Activated CD4-positive, alpha-beta T cell treated with anti-CD3 and anti-CD28 coated beads for 48 hours (primary cell): Measurements from ENCODE around the gene POU6F2.
A peak's percentile ranks its signal among the peaks of the same experiment; 100 is the strongest.

Source experiments
- DNase-seq: peaks from one replicate; pipeline ENCODE4 v3.0.0-alpha.2; 2020

The POU6F2 gene

DNA sequence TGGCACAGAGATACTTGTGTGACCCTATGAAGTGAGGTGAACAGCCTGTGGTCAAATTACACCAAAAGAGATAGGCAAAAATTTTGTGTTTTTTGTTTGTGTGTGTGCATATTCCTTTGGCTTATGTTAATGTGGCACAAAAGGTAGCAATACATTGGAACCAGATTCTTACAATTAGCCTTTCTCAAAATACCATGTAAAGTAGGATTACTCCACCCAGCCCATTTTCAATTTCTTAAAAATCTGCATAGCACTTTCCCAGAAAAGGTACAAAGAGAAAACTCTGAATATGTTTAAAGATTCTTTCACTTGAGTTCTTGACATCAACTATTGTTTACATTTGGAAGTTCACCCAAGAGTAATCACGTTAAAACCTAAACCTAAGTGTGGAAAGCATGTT lies 431.2 kb downstream of the POU6F2 start:
- DNase-seq, result no peak

DNA sequence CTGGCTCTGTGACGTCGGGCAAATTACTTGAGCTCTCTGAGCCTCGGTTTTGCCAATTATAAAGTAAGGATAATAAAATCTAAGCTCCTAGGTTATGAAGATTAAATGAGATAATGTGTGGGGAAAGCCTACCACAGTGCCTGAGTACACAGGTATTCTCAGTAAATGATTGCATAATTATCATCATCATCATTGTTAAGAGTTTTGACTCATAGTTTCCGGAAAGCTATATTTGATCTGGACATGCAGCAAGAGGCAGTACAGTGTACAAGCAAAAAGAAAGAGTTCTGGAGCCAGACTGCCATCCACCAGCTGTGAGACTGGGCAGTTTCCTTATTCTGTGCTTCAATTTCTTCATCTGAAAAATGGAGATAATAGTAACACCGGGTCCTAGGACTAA lies 432.9 kb downstream of the POU6F2 start:
- DNase-seq, result no peak

DNA sequence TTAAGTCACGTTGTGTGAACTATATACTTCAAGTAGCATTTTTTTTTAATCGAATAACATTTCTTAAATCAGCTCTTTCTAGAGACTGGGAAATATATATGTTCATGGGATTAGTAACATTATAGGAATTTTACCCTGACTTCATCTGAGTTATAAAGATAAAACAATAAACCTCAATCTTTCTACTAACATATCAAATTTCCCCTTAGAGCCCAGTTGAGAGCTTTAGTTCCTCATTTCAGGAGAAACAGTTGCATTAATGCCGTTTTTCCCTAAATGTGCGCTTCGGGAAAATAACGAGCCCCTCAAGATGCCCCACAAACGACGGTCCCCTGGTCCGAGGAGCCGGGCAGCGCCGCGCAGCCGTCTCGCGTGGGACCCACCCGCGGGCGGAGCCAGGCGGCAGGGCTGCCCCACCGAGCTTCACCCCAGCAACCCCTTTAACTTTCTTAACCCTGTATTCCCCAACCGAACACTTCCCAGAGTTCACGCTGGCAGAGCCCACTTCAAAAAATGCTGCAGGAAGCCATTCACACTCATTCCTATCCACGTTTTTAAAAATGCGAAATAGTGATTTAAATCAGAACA lies 436.0 kb downstream of the POU6F2 start:
- no peak for DNase-seq

DNA sequence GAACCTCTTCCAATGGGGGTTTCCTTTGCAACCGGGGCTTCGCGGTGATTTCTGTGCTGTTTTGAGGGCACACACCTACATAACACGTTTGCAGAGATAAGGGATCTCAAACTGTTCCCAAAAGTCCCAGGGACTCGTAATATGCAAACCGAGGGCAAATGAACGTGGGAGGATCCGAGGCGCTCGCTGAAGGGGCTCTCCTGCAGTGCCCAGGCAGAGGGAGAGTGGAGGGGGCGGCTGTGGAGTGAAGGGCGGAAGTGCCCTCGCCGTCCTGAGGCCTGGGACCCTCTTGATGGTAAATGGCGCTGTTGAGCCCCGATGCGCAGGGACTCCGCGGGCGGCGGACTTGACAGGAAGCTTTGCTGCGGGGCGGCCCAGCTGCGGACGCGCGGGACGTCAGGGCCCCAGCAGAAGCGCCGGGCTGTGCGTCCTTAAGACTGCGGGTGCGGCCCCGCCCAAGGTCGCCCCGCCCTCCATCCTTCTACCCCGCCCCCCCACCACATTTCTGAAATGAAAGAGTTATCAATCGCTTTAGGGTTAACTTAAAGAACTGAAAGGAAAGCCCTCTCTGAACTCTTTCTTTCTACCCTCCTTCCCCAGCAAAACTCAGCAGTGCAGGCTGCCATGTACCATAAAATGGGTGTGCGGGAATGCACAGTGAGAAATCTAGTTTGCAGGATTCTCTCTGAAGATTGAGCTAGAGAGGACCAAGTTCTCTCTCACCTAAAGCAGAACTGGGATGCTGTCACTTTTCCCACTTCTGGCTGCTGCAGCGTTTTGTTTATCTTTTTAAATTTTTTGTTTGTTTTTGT lies 436.7 kb downstream of the POU6F2 start:
- peak; percentile 63 for DNase-seq

DNA sequence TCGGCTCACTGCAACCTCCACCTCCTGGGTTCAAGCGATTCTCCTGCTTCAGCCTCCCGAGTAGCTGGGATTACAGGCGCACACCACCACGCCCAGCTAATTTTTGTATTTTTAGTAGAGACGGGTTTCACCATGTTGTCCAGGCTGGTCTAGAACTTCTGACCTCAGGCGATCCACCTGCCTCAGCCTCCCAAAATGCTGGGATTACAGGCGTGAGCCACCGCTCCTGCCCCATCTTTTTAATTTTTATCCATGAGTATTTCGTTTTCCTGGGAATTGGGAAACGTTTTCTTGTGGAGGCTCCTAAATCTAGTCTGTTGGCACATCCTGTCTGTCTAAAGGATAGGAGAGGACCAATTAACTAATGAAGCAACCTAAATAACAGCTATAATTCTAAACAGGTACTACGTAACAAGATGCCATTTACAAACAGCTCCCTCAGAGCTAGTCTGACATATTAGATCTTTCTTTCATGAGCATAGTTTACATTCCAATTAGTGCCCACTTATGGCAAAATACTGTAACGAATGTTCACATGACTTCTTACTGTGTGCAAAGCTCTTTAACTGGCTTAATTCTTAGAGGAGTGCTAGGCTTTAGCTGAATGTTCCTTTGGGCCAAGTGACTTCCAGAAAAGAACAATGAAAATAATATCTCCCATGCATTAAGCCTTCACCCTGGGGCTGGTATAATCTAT lies 437.5 kb downstream of the POU6F2 start:
- DNase-seq, result no peak

DNA sequence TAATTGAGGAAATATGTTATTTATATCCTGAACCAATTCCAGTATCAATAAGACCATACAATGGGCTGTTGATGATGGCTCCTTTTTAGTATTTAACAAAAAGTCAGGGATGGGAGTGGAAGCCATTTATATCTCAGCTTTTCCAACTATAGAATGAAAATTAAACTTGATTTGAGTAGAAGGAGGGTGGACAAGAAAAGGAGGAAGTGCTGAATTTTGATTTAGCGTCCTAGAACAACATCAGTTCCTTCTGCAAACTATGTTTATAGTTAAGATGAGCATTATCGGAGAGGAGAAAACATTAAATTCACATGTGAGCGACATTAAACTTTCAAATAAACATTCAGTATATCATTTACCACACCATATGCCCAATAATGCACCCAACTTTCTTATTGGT lies 439.2 kb downstream of the POU6F2 start:
- no peak for DNase-seq

DNA sequence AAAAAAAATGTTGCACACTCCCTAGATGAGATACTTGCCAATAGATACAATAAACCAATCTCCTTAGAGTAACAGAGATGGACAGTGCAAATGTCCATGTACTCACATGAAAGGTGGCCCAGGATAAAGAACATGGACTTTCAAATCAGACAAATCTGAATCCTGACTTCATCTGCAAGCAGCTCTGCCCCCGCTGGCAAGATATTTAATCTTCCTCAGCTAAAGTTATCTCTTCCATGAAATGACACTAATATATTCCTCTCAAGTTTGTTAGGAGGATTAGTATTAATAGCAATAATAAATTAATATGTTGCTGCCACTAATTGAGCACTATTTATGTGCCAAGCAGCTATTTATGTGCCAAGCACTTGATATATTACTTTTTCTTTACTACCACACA lies 439.9 kb downstream of the POU6F2 start:
- no peak for DNase-seq

DNA sequence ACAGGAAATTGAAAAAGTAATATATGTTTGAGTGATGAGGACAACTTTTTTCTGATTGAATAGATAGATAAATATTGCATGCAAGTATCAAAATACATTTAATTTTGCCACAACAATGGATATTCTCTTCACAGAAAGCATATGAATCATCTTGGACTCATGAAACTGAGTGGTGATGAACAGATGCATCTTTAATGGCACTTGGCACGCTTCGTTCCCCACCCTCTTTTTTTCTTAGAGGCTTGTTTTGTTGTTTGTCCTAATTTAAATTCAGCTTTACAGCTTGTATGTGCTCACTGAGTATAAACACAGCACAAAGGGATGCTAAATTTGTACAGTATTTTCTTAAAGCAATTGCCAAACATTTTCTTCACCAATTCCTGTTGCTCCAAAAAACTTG lies 443.5 kb downstream of the POU6F2 start:
- no peak for DNase-seq

DNA sequence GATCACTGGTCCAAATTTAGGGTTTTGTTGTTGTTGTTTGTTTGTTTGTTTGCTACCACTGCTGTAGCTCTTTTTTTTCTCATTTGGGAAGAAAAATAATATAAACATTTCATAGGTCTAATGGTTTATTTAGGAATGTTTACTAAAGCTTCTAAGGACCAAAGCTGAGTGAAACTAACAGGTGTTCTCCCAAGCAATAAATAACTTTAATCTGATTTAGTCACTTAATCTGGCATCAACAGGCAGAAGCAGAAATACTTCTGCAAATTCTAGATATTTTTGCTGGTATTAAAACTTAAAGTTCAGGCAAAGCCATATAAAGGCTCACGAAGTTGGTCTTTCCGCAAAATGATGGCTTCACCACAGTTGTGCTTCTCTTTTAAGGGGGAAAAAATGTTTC lies 444.0 kb downstream of the POU6F2 start:
- no peak for DNase-seq

DNA sequence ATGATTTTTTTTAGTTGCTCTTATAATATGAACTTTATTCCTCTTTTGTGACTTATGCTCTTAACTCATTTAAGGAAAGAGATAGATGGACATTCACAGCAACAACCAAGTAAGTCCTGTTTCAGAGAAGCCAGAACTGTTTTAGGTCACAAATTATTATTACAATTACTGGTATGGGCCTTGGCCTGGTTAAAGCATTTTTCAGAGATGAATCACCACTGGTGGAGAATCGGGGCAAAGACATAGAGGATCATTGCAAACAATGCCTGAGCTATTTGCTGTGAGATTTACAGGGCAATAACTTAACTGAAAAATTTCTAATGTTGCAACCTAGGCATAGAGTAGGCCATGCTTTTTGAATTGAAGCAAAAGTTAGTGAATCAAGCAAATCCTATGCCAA lies 450.5 kb downstream of the POU6F2 start:
- no peak for DNase-seq

DNA sequence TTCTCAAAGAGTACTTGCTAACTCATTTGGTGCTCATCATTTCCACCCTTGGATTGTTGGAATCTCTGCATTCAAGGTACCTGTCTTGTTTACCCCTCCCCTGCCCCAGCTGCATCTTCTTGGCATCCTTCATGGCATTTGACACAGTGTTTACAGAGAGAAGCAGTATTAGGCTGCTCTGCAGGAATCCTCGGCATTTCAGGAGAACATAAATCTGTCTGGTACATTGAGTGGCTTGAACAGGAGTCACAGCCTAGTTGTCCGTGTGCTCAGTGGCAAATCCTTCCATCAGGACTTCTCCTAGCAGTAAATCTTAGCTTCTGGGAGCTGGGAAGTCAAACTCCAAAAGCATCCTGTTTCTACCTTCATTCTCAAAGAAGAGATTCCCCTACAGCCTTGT lies 451.7 kb downstream of the POU6F2 start:
- no peak for DNase-seq

DNA sequence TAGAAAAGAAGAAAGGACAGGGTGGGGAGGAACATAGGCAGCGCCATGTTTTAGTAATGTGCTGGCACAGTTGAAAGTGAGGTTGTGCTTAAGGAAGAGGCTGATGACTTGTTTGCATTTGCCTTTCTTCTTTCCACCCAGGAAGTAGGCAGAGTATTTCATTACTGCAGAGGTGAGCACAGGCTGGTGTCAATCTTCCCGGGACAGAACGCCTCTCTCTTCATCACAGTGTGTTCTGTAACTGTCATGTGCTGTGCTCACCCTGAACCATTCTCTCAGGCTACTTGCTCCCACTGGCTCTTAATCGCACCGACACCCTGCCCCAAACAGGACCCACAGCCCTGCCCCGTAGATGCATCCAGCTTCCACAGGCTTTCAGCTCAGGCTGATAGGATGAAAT lies 452.7 kb downstream of the POU6F2 start:
- DNase-seq, result no peak

DNA sequence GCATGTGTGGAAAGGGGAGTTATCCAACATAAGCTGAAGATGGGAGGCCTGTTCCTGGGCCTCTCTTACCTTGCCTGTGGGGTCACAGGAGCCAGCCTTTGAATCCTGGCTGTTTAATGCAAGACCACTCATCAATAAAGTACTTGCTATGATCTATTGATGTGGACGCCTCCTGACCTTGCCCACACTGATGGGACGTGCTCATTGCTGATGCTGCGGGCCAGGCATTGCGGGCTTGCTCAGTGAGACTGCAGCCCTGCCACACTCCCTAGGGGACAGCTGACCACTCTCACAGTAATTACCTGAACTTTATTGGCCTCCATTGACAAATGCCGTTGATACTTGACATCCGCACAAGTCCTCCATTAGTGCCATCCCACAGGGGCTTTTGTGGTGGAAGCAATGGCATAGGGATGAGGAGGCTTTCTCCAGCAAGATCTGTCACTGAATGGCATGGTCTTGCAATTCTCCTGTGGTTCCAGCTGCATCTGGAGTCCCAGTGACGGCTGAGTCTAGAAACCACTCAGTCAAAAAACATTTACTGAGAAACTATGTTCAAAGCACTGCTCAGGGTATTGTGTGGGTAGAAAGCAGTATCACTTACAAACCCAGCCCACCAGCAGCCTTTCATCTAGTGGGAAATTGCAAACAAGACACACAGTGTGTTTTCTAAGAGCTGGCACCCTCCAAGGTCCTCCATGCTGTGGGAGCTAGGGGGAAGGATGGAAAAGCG lies 453.4 kb downstream of the POU6F2 start:
- DNase-seq, result no peak

DNA sequence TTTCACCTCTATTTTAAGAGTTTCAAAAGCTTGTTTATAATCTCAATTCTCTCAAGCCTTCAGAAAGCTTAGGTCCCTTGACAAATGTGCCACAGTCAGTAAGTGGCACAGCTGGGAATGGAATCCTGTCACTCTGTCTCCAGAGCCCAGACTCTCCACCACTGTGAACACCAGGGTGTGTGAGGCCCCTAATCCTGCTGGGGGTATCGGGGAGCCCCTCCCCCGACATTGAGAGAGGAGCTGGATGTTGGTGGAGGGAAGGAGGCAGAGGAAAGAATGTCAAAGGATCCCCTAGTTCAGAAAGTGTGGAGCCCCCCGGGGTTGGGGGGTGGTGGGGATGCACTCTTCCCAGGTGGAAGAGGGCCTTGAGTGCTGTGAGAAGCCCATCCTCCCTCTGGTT lies 454.7 kb downstream of the POU6F2 start:
- DNase-seq, result no peak

DNA sequence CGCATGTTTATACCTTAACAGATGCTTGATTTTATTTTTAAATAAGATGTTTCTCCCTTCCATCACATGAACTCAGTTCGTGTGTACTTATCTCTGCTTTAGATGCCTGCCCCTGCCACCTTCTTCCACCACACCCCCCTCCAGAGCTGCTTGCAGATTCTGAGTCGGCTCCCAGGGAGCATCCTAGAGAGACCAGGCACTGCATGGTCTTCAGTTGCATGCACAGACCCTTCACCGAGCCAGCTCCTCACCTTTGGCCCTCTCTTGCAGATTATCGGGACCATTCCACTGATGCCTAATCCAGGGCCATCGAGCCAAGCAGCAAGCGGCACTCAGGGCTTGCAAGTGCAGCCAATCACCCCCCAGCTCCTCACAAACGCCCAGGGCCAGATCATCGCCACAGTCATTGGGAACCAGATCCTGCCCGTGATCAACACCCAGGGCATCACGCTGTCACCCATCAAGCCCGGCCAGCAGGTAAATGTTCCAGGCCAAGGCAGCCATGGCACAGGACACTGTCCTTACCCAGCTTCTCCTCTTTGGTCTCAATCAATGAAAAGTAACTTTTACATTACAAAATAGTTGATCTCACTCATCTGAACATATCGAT lies 455.2 kb downstream of the POU6F2 start:
- DNase-seq, result no peak

DNA sequence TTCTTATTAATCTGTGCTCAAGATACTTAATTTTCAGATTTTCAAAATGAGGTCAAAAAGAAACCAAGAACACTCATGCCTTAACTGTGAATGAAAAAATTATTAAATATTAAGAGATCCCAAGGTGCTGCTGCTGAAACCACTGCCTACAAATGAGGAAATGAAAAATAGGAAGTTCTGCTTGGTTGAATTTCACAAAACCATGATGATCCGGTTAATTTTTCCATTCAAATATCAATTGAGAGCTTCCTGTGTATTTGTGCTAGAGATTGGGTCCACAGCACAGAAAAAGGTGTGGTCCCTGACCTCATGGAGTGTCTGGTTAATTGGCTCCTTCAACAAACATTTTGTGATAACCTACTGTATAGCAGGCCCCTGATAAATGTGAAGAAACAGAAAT lies 455.8 kb downstream of the POU6F2 start:
- DNase-seq, result no peak

DNA sequence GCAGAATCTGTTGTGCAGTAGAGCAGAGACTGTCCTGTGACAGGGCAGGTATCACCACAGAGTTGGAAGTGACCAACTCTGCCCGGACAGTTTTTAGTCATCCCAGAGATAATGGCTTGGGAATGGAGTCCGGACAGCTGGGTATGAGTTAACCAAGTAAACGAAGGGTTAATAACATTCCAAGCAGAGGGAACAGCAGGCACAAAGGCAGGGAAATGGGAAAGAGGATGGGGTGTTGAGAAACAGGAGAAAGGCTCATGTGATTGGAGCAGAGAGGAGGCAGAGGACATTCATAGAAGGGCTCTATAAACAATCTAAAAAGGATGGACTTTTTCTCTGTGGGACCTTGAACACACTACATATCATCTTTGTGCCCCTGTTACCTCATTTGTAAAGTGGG lies 456.3 kb downstream of the POU6F2 start:
- DNase-seq, result no peak

DNA sequence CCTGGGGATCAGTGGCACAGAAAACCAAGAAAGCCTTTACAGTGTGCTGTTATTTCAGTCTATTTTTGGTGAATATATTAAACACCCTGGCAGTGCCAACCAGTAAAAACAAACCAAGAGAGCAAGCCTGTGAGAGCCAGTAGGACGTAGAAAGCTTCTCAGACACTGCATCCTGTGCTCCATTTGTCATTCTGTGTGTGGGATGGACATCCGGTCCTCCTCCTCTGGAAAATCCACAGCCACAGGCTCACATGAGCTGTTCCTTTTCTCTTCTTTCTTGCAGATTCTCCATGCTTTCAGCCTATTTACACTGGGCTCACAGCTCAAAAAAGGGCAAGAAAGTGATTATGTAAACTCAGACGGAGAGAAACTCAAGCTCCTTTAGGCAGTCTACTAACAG lies 468.8 kb downstream of the POU6F2 start:
- DNase-seq, result no peak

DNA sequence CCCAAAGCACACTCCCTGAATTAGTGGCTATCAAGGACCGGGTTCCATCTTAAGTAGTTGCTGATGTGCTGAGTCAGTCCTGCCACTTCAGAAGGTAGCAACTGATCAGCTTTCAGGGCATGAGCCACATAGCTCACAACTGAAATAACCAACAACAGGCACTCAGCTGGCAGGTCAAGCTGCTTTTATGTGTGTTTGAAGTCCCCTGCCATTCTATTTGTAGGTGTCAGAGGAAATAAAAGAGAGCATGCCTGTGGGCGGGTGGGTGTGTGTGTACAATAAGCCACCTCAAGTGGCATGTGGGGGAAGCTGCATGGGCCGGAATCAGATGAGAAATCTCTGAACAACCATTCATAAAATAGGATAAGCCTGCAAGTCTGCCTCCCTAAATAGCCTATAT lies 474.2 kb downstream of the POU6F2 start:
- DNase-seq, result no peak

DNA sequence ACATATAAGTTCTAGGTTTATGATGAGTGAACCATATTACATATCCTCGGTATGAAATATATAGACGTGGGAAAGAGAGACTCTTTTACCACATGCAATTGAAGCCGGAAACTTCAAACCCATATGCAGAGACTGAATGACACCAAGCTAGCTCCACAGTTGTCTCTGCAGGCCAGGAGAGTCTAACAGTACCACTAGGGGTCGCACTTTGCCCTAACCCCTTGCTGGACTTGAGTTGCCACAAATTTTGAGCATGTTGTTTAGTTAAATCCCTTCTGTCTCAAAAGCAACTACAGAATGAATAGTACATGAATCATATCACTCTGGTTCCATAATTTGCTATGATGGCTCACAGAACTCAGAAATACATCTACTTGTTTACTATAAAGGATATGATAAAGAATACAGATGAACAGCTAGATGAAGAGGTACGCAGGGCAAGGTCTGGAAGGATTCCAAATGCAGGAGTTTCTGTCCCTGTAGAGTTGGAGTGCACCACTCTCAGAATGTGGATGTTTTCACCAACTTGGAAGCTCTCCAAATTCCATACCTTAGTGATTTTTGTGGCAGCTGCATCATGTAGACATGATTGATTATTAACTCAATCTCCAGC lies 476.1 kb downstream of the POU6F2 start:
- peak; percentile 73 for DNase-seq

DNA sequence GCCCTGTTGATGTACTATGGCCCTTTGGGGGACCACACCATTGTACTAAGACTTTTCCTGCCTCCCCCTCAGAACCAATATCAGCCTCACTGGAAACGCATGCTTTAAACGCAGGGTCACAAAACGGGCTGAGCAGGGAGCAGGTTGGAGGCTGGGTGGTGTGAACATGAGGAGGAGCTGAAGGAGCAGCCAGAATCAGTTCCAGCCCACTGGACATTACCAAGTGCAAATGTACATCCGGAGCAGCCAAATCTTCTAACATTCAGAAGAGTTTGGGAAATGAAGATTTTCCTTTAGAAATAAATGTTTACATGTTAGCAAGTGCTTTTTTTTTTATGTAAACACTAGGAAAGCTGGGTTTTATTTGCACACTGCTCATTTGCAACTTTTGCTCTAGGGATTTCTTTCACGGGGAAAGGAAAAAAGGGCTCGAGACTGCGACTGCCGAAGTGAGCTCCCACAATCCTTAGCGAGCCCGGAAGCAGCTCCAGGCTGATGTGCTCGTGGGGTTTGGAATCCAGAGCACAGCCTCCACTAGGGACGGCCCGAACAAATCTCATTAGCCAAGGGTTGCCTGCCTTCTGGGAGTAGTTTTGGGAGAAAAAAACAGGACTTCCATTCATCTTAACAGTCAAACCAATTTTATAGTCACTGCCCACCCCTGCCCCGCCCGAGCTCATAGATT lies 480.5 kb downstream of the POU6F2 start:
- no peak for DNase-seq

DNA sequence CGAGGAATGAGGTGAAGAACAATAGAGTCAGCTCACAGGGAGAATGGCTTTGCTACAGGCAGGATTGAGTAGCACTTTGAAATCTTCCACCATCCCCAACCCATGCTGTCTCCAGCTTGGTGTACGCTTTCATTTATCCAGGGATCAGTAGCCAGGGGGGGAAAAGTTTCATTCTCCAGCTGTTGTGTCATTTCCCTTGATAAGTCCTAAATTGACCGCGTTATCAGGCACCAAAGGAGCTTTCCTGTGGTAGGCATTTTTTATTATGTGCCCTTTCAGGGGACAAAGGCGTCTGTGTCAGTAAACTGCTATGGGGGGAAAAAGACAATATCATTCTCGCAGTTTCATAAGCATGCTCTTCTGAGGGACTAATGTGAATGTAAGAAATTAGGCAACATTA lies 481.9 kb downstream of the POU6F2 start:
- DNase-seq, result no peak
